Cardiac muscle cell (in vitro differentiated cells and primary cell): Measurements from ENCODE around the gene NOS1. TPM values are rescaled to one million over a fixed set of nuclear protein-coding genes. Genes with fewer than 3 reads are reported as not detected.

Experiments
- DNase-seq, 2 donors: peaks; one replicate each; pipeline versions ENCODE4 v3.0.0 to v3.0.0-alpha.2; 2010 to 2017; ENCODE audit warnings: low read depth in 1 of 2, low spot score in 1 of 2
- H3K27ac ChIP-seq: fragments of 200-600 bp; sonication (generic); 2 replicates; pipeline ENCODE4 v1.5.1; 2016
- H3K27me3 ChIP-seq: fragments of 200-600 bp; sonication (generic); 2 replicates; pipeline ENCODE4 v1.6.0; 2016; ENCODE audit warnings: control low read depth
- H3K36me3 ChIP-seq: fragments of 200-600 bp; sonication (generic); 2 replicates; pipeline ENCODE4 v1.5.1; 2016; ENCODE audit warnings: control low read depth
- H3K4me1 ChIP-seq: fragments of 200-600 bp; sonication (generic); 2 replicates; pipeline ENCODE4 v1.8.1; 2017; ENCODE audit warnings: low read depth, mild to moderate bottlenecking, mixed run types
- H3K4me3 ChIP-seq: fragments of 200-600 bp; sonication (generic); 2 replicates; pipeline ENCODE4 v1.5.1; 2016; ENCODE audit warnings: mild to moderate bottlenecking
- H3K9me3 ChIP-seq: fragments of 200-600 bp; sonication (generic); 2 replicates; pipeline ENCODE4 v1.5.1; 2017; ENCODE audit warnings: low read depth, mild to moderate bottlenecking, control low read depth
- CTCF ChIP-seq: IDR thresholded peaks from 2 replicates; pipeline ENCODE4 v1.5.1; 2012; ENCODE audit warnings: low read depth, mild to moderate bottlenecking, low read length
- polyA plus RNA-seq: library from polyadenylated mRNA; unstranded; fragments of >200 nt; fragmentation: Nextera tagmentation; extraction: Ambion mirVana; gene quantifications from 2 replicates; pipeline ENCODE4 v1.2.1, GENCODE V29; 2016
- total RNA-seq: library from RNA; depleted of rRNA; stranded (reverse); fragments of >200 nt; gene quantifications from 2 replicates; pipeline ENCODE4 v1.2.3, GENCODE V29; 2016

NOS1 gene
- total and polyA plus RNA-seq, 2 experiments from 2014 or later, result not detected

GRCh38 chr12:117172168-117172567 lies 189.3 kb downstream of the NOS1 start:
- TF ChIP-seq CTCF, result no peak
- H3K36me3 ChIP-seq, result peaks cover 80% of the 10 kb centered on the region
- no peak for DNase-seq
- H3K4me1 ChIP-seq, result no peaks in the 10 kb centered on the region
- no peaks in the 10 kb centered on the region for H3K9me3 ChIP-seq
- no peaks in the 10 kb centered on the region for H3K27me3 ChIP-seq
- no peak overlapping the region for H3K4me3 ChIP-seq
- no peak overlapping the region for H3K27ac ChIP-seq

GRCh38 chr12:117171499-117172162 lies 189.8 kb downstream of the NOS1 start:
- Histone ChIP-seq H3K4me3 (no peak overlapping the region), H3K36me3 (peaks cover 80% of the 10 kb centered on the region), H3K27ac (no peak overlapping the region), H3K9me3 (no peaks in the 10 kb centered on the region), H3K27me3 (no peaks in the 10 kb centered on the region), H3K4me1 (no peaks in the 10 kb centered on the region)
- no peak for DNase-seq
- TF ChIP-seq CTCF, result no peak

- H3K27me3 ChIP-seq, result no peaks in the 10 kb centered on the region
- TF ChIP-seq CTCF, result no peak
- H3K36me3 ChIP-seq, result peaks cover 77% of the 10 kb centered on the region
- no peak overlapping the region for H3K4me3 ChIP-seq
- no peaks in the 10 kb centered on the region for H3K9me3 ChIP-seq
- DNase-seq, result no peak
- H3K4me1 ChIP-seq, result no peaks in the 10 kb centered on the region
- no peak overlapping the region for H3K27ac ChIP-seq
Observed at GRCh38 chr12:117169548-117169947, 191.9 kb downstream of the NOS1 start.

- Histone ChIP-seq H3K9me3 (no peaks in the 10 kb centered on the region), H3K36me3 (peaks cover 76% of the 10 kb centered on the region), H3K27me3 (no peaks in the 10 kb centered on the region), H3K4me3 (no peak overlapping the region), H3K27ac (no peak overlapping the region), H3K4me1 (no peaks in the 10 kb centered on the region)
- TF ChIP-seq CTCF, result no peak
- no peak for DNase-seq
Observed at GRCh38 chr12:117168976-117169375, 192.4 kb downstream of the NOS1 start.

- Histone ChIP-seq H3K36me3 (peaks cover 76% of the 10 kb centered on the region), H3K9me3 (no peaks in the 10 kb centered on the region), H3K4me1 (no peaks in the 10 kb centered on the region), H3K27ac (no peak overlapping the region), H3K27me3 (no peaks in the 10 kb centered on the region), H3K4me3 (no peak overlapping the region)
- no peak for TF ChIP-seq CTCF
- DNase-seq, result no peak
Observed at GRCh38 chr12:117167769-117168168, 193.7 kb downstream of the NOS1 start.

- H3K27ac ChIP-seq, result no peak overlapping the region
- H3K4me1 ChIP-seq, result no peaks in the 10 kb centered on the region
- no peak overlapping the region for H3K4me3 ChIP-seq
- peaks cover 64% of the 10 kb centered on the region for H3K36me3 ChIP-seq
- DNase-seq, result no peak
- TF ChIP-seq CTCF, result no peak
- no peaks in the 10 kb centered on the region for H3K9me3 ChIP-seq
- no peaks in the 10 kb centered on the region for H3K27me3 ChIP-seq
Observed at GRCh38 chr12:117166107-117166506, 195.3 kb downstream of the NOS1 start.
